ENCODE results near the gene MUC2. TPM values are rescaled to one million over a fixed set of nuclear protein-coding genes. Genes with fewer than 3 reads are reported as not detected.

Gene MUC2
- total RNA-seq, 1 donor from 2014 or later = 0.07 TPM

GRCh38 chr11:1037506-1038055 is 37.1 kb upstream of the MUC2 start:
- Mint-ChIP-seq H3K4me1 (no peaks in the 10 kb centered on the region), H3K27me3 (ENCODE audit: low read depth) (no peaks in the 10 kb centered on the region), H3K27ac (no peak overlapping the region), H3K36me3 (no peaks in the 10 kb centered on the region), H3K9me3 (no peaks in the 10 kb centered on the region), H3K4me3 (no peak overlapping the region)
- no peak for TF ChIP-seq CTCF (IDR thresholded peaks at IDR 0.05; ENCODE audit: unreplicated experiment)
- no peak for DNase-seq (ENCODE audit: low spot score in 2 of 2, unreplicated experiment in 2 of 2)

- H3K4me3 Mint-ChIP-seq = no peak overlapping the region
- H3K27me3 Mint-ChIP-seq (ENCODE audit: low read depth) = no peaks in the 10 kb centered on the region
- H3K4me1 Mint-ChIP-seq = no peaks in the 10 kb centered on the region
- no peaks in the 10 kb centered on the region for H3K9me3 Mint-ChIP-seq
- H3K27ac Mint-ChIP-seq = no peak overlapping the region
- H3K36me3 Mint-ChIP-seq = no peaks in the 10 kb centered on the region
- DNase-seq (ENCODE audit: low spot score in 2 of 2, unreplicated experiment in 2 of 2) = no peak
- no peak for TF ChIP-seq CTCF (IDR thresholded peaks at IDR 0.05; ENCODE audit: unreplicated experiment)
Measured at GRCh38 chr11:1038361-1038760, 36.3 kb upstream of the MUC2 start.

GRCh38 chr11:1038921-1039320 is 35.8 kb upstream of the MUC2 start:
- Mint-ChIP-seq H3K4me1 (no peaks in the 10 kb centered on the region), H3K4me3 (no peak overlapping the region), H3K36me3 (no peaks in the 10 kb centered on the region), H3K27me3 (ENCODE audit: low read depth) (no peaks in the 10 kb centered on the region), H3K9me3 (no peaks in the 10 kb centered on the region), H3K27ac (no peak overlapping the region)
- TF ChIP-seq CTCF (IDR thresholded peaks at IDR 0.05; ENCODE audit: unreplicated experiment) = no peak
- no peak for DNase-seq (ENCODE audit: low spot score in 2 of 2, unreplicated experiment in 2 of 2)

GRCh38 chr11:1039481-1040427 is 34.9 kb upstream of the MUC2 start:
- Mint-ChIP-seq H3K27me3 (ENCODE audit: low read depth) (peaks cover under 1% of the 10 kb centered on the region), H3K36me3 (no peaks in the 10 kb centered on the region), H3K9me3 (peaks cover 1% of the 10 kb centered on the region), H3K27ac (no peak overlapping the region), H3K4me1 (no peaks in the 10 kb centered on the region), H3K4me3 (no peak overlapping the region)
- DNase-seq (ENCODE audit: low spot score in 2 of 2, unreplicated experiment in 2 of 2) = no peak
- TF ChIP-seq CTCF (IDR thresholded peaks at IDR 0.05; ENCODE audit: unreplicated experiment) = no peak

GRCh38 chr11:1040428-1041148 is 34.1 kb upstream of the MUC2 start:
- H3K27me3 Mint-ChIP-seq (ENCODE audit: low read depth) = peaks cover 3% of the 10 kb centered on the region
- no peaks in the 10 kb centered on the region for H3K36me3 Mint-ChIP-seq
- H3K4me3 Mint-ChIP-seq = no peak overlapping the region
- H3K4me1 Mint-ChIP-seq = no peaks in the 10 kb centered on the region
- DNase-seq (ENCODE audit: low spot score in 2 of 2, unreplicated experiment in 2 of 2) = no peak
- no peak for TF ChIP-seq CTCF (IDR thresholded peaks at IDR 0.05; ENCODE audit: unreplicated experiment)
- no peak overlapping the region for H3K27ac Mint-ChIP-seq
- H3K9me3 Mint-ChIP-seq = peaks cover 6% of the 10 kb centered on the region
